MCF 10A (cell line): ENCODE data around the gene APLF. TPM values are rescaled to one million over a fixed set of nuclear protein-coding genes. Genes with fewer than 3 reads are reported as not detected.
"Not testable (repeated sequence)": the region's sequence is repeated elsewhere in the genome, so short reads cannot be mapped to it uniquely, and the experiment has no call there.

Experiments used
- BruUV-seq: library from RNA; stranded (reverse); fragments of 400-500 nt; replicated peaks from 2 replicates; lab custom pipeline; 2021; lab: Mats Ljungman, UMichigan
- CTCF ChIA-PET: fragments of 300-600 bp; sonication (Branson Sonifier 250); formaldehyde crosslinking; extraction: SDS; loops from one replicate; lab custom pipeline; 2021; ENCODE audit warnings: antibody characterized with exemption, inconsistent platforms; lab: Yijun Ruan, JAX
- POLR2A ChIA-PET: fragments of 300-600, 350-650 bp; sonication (Branson Sonifier 250); formaldehyde crosslinking; extraction: SDS; loops from one replicate; lab custom pipeline; 2020; ENCODE audit warnings: antibody characterized with exemption, inconsistent platforms; lab: Yijun Ruan, JAX
- DNase-seq: peaks from one replicate; pipeline ENCODE4 v3.0.0-alpha.2; 2018; ENCODE audit not compliant: unreplicated experiment
- H3K27ac Mint-ChIP-seq: one replicate; pipeline ENCODE4 v1.8.0; 2022; ENCODE audit warnings: mild to moderate bottlenecking, low read depth, mixed read lengths; ENCODE audit not compliant: unreplicated experiment
- H3K27me3 Mint-ChIP-seq: one replicate; pipeline ENCODE4 v1.8.0; 2022; ENCODE audit warnings: mixed read lengths; ENCODE audit not compliant: insufficient read depth, unreplicated experiment
- H3K36me3 Mint-ChIP-seq: one replicate; pipeline ENCODE4 v1.8.0; 2022; ENCODE audit warnings: mild to moderate bottlenecking, moderate library complexity, mixed read lengths; ENCODE audit not compliant: insufficient read depth, unreplicated experiment
- H3K4me1 Mint-ChIP-seq: one replicate; pipeline ENCODE4 v1.8.0; 2022; ENCODE audit warnings: mixed read lengths; ENCODE audit not compliant: insufficient read depth, unreplicated experiment
- H3K4me3 Mint-ChIP-seq: one replicate; pipeline ENCODE4 v1.8.0; 2022; ENCODE audit warnings: mild to moderate bottlenecking, moderate library complexity, mixed read lengths; ENCODE audit not compliant: unreplicated experiment
- H3K9me3 Mint-ChIP-seq: one replicate; pipeline ENCODE4 v1.8.0; 2022; ENCODE audit warnings: mixed read lengths; ENCODE audit not compliant: unreplicated experiment
- CTCF ChIP-seq: fragments of 200-600 bp; IDR thresholded peaks from one replicate; pipeline ENCODE4 v1.8.0; 2022; ENCODE audit warnings: antibody characterized with exemption, mild to moderate bottlenecking; ENCODE audit not compliant: unreplicated experiment
- intact Hi-C: fragments of 100-400 bp; cut with micrococcal nuclease; formaldehyde crosslinking; loops from 2 replicates; pipeline ENCODE4 v1.14.1; 2022
- total RNA-seq: library from RNA; stranded (reverse); gene quantifications from 2 replicates; pipeline ENCODE4 v1.2.3, GENCODE V29; 2022

Gene APLF
- total RNA-seq, 1 experiment from 2014 or later, result 4.0 TPM

GRCh38 chr2:68529156-68529555 lies 61.8 kb downstream of the APLF start:
- DNase-seq, BruUV-seq, H3K36me3 Mint-ChIP-seq, H3K4me1 Mint-ChIP-seq, H3K9me3 Mint-ChIP-seq, CTCF ChIA-PET, H3K27ac Mint-ChIP-seq, intact Hi-C loops, H3K27me3 Mint-ChIP-seq, H3K4me3 Mint-ChIP-seq, POLR2A ChIA-PET: not testable (repeated sequence)

GRCh38 chr2:68529651-68530050 lies 62.3 kb downstream of the APLF start:
- H3K9me3 Mint-ChIP-seq, H3K4me1 Mint-ChIP-seq, H3K27ac Mint-ChIP-seq, BruUV-seq, intact Hi-C loops, H3K4me3 Mint-ChIP-seq, H3K36me3 Mint-ChIP-seq, H3K27me3 Mint-ChIP-seq, CTCF ChIA-PET, POLR2A ChIA-PET, DNase-seq: not testable (repeated sequence)

GRCh38 chr2:68536000-68536399 lies 68.6 kb downstream of the APLF start:
- Mint-ChIP-seq H3K4me3 (no peak overlapping the region), H3K9me3 (no peaks in the 10 kb centered on the region), H3K27ac (no peak overlapping the region), H3K27me3 (no peaks in the 10 kb centered on the region), H3K36me3 (no peaks in the 10 kb centered on the region), H3K4me1 (no peaks in the 10 kb centered on the region)
- intact Hi-C loops, result no loop called here
- ChIA-PET POLR2A (interaction anchor here (0.6 kb wide), 1 partner anchor 435 kb away, joined by 3 read pairs; no protein-coding TSS in a partner anchor), CTCF (interaction anchor here (1.2 kb wide), 1 partner anchor 48 kb away, joined by 3 read pairs; no protein-coding TSS in a partner anchor)
- no peak for TF ChIP-seq CTCF
- no TSS peak for BruUV-seq
- DNase-seq, result no peak

GRCh38 chr2:68537011-68537410 lies 69.6 kb downstream of the APLF start:
- intact Hi-C loops, result no loop called here
- no peak for DNase-seq
- no peaks in the 10 kb centered on the region for H3K36me3 Mint-ChIP-seq
- H3K27me3 Mint-ChIP-seq, result no peaks in the 10 kb centered on the region
- BruUV-seq, result no TSS peak
- CTCF ChIA-PET, result no interaction called here
- TF ChIP-seq CTCF, result no peak
- no peaks in the 10 kb centered on the region for H3K4me1 Mint-ChIP-seq
- POLR2A ChIA-PET, result no interaction called here
- no peaks in the 10 kb centered on the region for H3K9me3 Mint-ChIP-seq
- H3K4me3 Mint-ChIP-seq, result no peak overlapping the region
- H3K27ac Mint-ChIP-seq, result no peak overlapping the region

GRCh38 chr2:68537809-68538208 lies 70.4 kb downstream of the APLF start:
- no TSS peak for BruUV-seq
- Mint-ChIP-seq H3K27ac (no peak overlapping the region), H3K36me3 (no peaks in the 10 kb centered on the region), H3K4me3 (no peak overlapping the region), H3K4me1 (no peaks in the 10 kb centered on the region), H3K9me3 (no peaks in the 10 kb centered on the region), H3K27me3 (no peaks in the 10 kb centered on the region)
- intact Hi-C loops, result no loop called here
- CTCF ChIA-PET, result no interaction called here
- TF ChIP-seq CTCF, result no peak
- POLR2A ChIA-PET, result no interaction called here
- DNase-seq, result no peak
